Measurements from ENCODE around the gene GOLGA6D. TPM values are rescaled to one million over a fixed set of nuclear protein-coding genes. Genes with fewer than 3 reads are reported as not detected.
"Not testable (repeated sequence)": the region's sequence is repeated elsewhere in the genome, so short reads cannot be mapped to it uniquely, and the experiment has no call there.

GOLGA6D gene
- total RNA-seq, 4 donors from 2014 or later: not detected

- intact Hi-C loops (cut with DNase I; ENCODE audit: low total_unique reads) (loop anchor here (10.0 kb wide), 1 partner anchor 92 kb away; no protein-coding TSS in a partner anchor), in situ Hi-C loops (cut with MboI; ENCODE audit: low sequenced_read_pairs in 4 of 4) (no loop called here)
- DNase-seq (no peak), ATAC-seq (no peak)
- no peaks in the 10 kb centered on the region for H3K36me3 ChIP-seq
- no peaks in the 10 kb centered on the region for H3K9me3 ChIP-seq
- no peak overlapping the region for H3K4me3 ChIP-seq
- H3K27me3 ChIP-seq: no peaks in the 10 kb centered on the region
- H3K4me1 ChIP-seq: no peaks in the 10 kb centered on the region
- TF ChIP-seq POLR2A (IDR thresholded peaks at IDR 0.05) (no peak), CTCF (IDR thresholded peaks at IDR 0.05 in 4 of 5, conservative IDR thresholded peaks at IDR 0.05 in 1 of 5) (no peak)
- no peak overlapping the region for H3K27ac ChIP-seq
Measured at GRCh38 chr15:75327005-75327404, 44.4 kb downstream of the GOLGA6D start.

- intact Hi-C loops (cut with DNase I; ENCODE audit: low total_unique reads): loop anchor here (10.0 kb wide), 1 partner anchor 93 kb away; no protein-coding TSS in a partner anchor
- H3K36me3 ChIP-seq: no peaks in the 10 kb centered on the region
- H3K27me3 ChIP-seq: no peaks in the 10 kb centered on the region
- no peak for DNase-seq
- ATAC-seq: no peak
- no peaks in the 10 kb centered on the region for H3K4me1 ChIP-seq
- H3K27ac ChIP-seq: no peak overlapping the region
- no peaks in the 10 kb centered on the region for H3K9me3 ChIP-seq
- in situ Hi-C loops (cut with MboI; ENCODE audit: low sequenced_read_pairs in 4 of 4): no loop called here
- TF ChIP-seq CTCF (IDR thresholded peaks at IDR 0.05 in 4 of 5, conservative IDR thresholded peaks at IDR 0.05 in 1 of 5) (no peak), POLR2A (IDR thresholded peaks at IDR 0.05) (no peak)
- H3K4me3 ChIP-seq: no peak overlapping the region
Measured at GRCh38 chr15:75327491-75327890, 44.9 kb downstream of the GOLGA6D start.

GRCh38 chr15:75328493-75329314 is 46.1 kb downstream of the GOLGA6D start:
- H3K36me3 ChIP-seq: no peaks in the 10 kb centered on the region
- in situ Hi-C loops (cut with MboI; ENCODE audit: low sequenced_read_pairs in 4 of 4) (no loop called here), intact Hi-C loops (cut with DNase I; ENCODE audit: low total_unique reads) (loop anchor here (10.0 kb wide), 1 partner anchor 94 kb away; no protein-coding TSS in a partner anchor)
- H3K27me3 ChIP-seq: no peaks in the 10 kb centered on the region
- no peak overlapping the region for H3K27ac ChIP-seq
- DNase-seq (no peak), ATAC-seq (no peak)
- TF ChIP-seq CTCF (IDR thresholded peaks at IDR 0.05 in 4 of 5, conservative IDR thresholded peaks at IDR 0.05 in 1 of 5) (no peak), POLR2A (IDR thresholded peaks at IDR 0.05) (no peak)
- no peaks in the 10 kb centered on the region for H3K4me1 ChIP-seq
- no peak overlapping the region for H3K4me3 ChIP-seq
- H3K9me3 ChIP-seq: no peaks in the 10 kb centered on the region

GRCh38 chr15:75329571-75329970 is 46.9 kb downstream of the GOLGA6D start:
- Histone ChIP-seq H3K4me3 (no peak overlapping the region), H3K27me3 (no peaks in the 10 kb centered on the region), H3K9me3 (no peaks in the 10 kb centered on the region), H3K4me1 (no peaks in the 10 kb centered on the region), H3K27ac (no peak overlapping the region), H3K36me3 (no peaks in the 10 kb centered on the region)
- intact Hi-C loops (cut with DNase I; ENCODE audit: low total_unique reads): loop anchor here (10.0 kb wide), 1 partner anchor 95 kb away; no protein-coding TSS in a partner anchor
- DNase-seq (no peak), ATAC-seq (no peak)
- in situ Hi-C loops (cut with MboI; ENCODE audit: low sequenced_read_pairs in 4 of 4): no loop called here
- TF ChIP-seq CTCF (IDR thresholded peaks at IDR 0.05 in 4 of 5, conservative IDR thresholded peaks at IDR 0.05 in 1 of 5) (no peak), POLR2A (IDR thresholded peaks at IDR 0.05) (no peak)

- H3K27me3 ChIP-seq; intact Hi-C loops (cut with DNase I; ENCODE audit: low total_unique reads); in situ Hi-C loops (cut with MboI; ENCODE audit: low sequenced_read_pairs in 4 of 4); DNase-seq; H3K4me3 ChIP-seq; H3K9me3 ChIP-seq; H3K36me3 ChIP-seq; ATAC-seq; H3K27ac ChIP-seq: not testable (repeated sequence)
- peaks cover 12 to 17% of the 10 kb centered on the region in 2 donors for H3K4me1 ChIP-seq
Measured at GRCh38 chr15:75332093-75332492, 49.5 kb downstream of the GOLGA6D start.

- DNase-seq; ATAC-seq; in situ Hi-C loops (cut with MboI; ENCODE audit: low sequenced_read_pairs in 4 of 4); intact Hi-C loops (cut with DNase I; ENCODE audit: low total_unique reads); H3K4me3 ChIP-seq; H3K36me3 ChIP-seq; H3K27me3 ChIP-seq; H3K27ac ChIP-seq; H3K9me3 ChIP-seq: not testable (repeated sequence)
- H3K4me1 ChIP-seq: peaks cover 13 to 18% of the 10 kb centered on the region in 2 donors
Measured at GRCh38 chr15:75333654-75334419, 51.2 kb downstream of the GOLGA6D start.
